Measurements from ENCODE around the gene CES4A.

The CES4A gene

DNA sequence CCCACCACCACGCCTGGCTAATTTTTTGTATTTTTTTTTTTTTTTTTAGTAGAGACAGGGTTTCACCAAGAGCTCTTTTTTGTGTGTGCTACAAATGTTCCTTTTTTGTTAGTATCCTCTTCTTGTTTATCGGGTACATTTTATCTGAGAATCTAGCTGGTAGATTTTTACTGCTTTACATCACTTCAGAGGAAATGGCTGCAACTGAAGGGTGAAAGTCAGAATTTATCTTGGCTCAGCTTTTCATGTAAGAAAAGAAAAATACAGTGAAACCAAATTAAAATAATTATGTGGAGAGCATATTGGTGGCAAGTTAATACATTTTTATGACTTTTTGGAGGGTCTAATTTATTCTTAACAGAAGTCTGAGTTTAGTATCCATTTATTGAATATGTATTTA is 66.5 kb downstream of the CES4A start:
- Histone ChIP-seq H3K27ac (peak overlapping the region in 4 of 11 experiments; percentile 27 to 59 (median 54); a peak in 1 of 22 replicates), H3K4me2 (peak overlapping the region in 6 of 11 experiments; percentile 20 to 59 (median 50); a peak in 4 of 22 replicates), H4K20me1 (peaks cover 69 to 99% (median 87%) of the 10 kb centered on the region in 11 experiments; a peak in 21 of 22 replicates), H3K36me3 (peaks cover 24 to 94% (median 84%) of the 10 kb centered on the region in 11 experiments), H3K4me1 (peaks cover 29 to 66% (median 46%) of the 10 kb centered on the region in 10 experiments), H3K9me3 (replicated peaks in 1 of 11) (peaks cover 0 to 11% (median 3%) of the 10 kb centered on the region in 11 experiments; a peak in 8 of 22 replicates), H3K27me3 (no peaks in the 10 kb centered on the region), H3K4me3 (no peak overlapping the region), H3K9ac (no peak overlapping the region)
- no peak for TF ChIP-seq Cebpa-rat (IDR thresholded peaks at IDR 0.05)

DNA sequence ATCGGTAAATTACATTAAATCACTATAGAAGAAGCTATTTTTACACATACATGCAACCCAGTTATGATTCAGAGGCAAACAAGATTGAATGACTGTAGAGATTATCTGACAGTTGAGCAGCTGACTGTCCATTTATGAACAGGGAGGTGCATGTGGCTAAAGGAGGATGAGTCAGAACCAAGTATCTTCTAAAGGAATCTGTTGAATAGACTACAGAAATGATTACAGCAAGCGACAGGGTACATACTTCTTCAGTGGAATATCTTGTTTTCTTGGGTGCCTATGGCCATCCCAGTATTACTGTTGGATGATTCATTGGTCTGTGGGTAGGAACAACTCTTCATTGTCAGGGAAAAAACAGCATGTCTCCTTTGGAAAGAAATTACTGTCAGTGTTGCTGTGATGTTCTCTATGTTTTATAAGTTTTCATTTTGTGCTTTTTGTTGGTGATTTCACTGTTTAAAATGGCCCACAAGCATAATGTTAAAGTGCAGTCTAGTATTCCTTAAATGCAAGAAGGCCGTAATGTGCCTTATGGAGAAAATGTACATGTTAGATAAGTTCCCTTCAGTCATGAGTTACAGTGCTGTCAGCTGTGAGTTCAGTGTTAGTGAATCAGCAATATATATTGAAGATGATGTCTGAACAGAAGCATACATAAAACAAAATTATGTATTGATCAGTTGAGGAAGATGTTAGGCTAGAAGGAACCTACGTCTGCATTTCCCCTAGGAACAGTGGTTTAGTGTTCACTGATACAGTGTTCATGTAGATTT is 67.5 kb downstream of the CES4A start:
- Histone ChIP-seq H3K4me2 (peak overlapping the region in 10 of 11 experiments; percentile 0 to 43 (median 15); a peak in 11 of 22 replicates), H3K4me1 (peaks cover 29 to 66% (median 46%) of the 10 kb centered on the region in 10 experiments), H3K36me3 (peaks cover 23 to 97% (median 88%) of the 10 kb centered on the region in 11 experiments)

More for the DNA sequence above, 67.5 kb downstream of the CES4A start:
- Histone ChIP-seq H3K4me3 (no peak overlapping the region), H3K27ac (peak overlapping the region in 1 of 11 experiments; percentile 27; a peak in 2 of 22 replicates), H3K27me3 (no peaks in the 10 kb centered on the region), H3K9me3 (replicated peaks in 1 of 11) (peaks cover 0 to 21% (median 11%) of the 10 kb centered on the region in 11 experiments; a peak in 11 of 22 replicates), H4K20me1 (peaks cover 63 to 100% (median 89%) of the 10 kb centered on the region in 11 experiments; a peak in 20 of 22 replicates), H3K9ac (no peak overlapping the region)
- TF ChIP-seq Cebpa-rat (IDR thresholded peaks at IDR 0.05): no peak

Data from BLaER1 treated with 17β-estradiol and CSF1 and Interleukin-3, amounts not matched to agents 10 nM and 100 nM (cell line).